ENCODE results near the gene ARRDC3. TPM values are rescaled to one million over a fixed set of nuclear protein-coding genes. Genes with fewer than 3 reads are reported as not detected.

The ARRDC3 gene
- total and polyA plus RNA-seq, 10 of the 15 experiments (the other 5 are each of a cell fraction or from before 2014, with no cell fraction given): 2.3 to 14.0 (median 8.6) TPM

GRCh38 chr5:91361055-91361701 is 21.9 kb downstream of the ARRDC3 start (continued):
- TF ChIP-seq POLR2AphosphoS5 (IDR thresholded peaks at IDR 0.05; ENCODE audit: low read length) (no peak), RAD51 (IDR thresholded peaks at IDR 0.05) (no peak), ZNF622 (IDR thresholded peaks at IDR 0.05) (no peak), SIN3A (IDR thresholded peaks at IDR 0.05; ENCODE audit: low read depth, low read length) (no peak), ZNF274 (IDR thresholded peaks at IDR 0.05; ENCODE audit: insufficient read depth, insufficient read length) (no peak), MLLT1 (IDR thresholded peaks at IDR 0.05) (peak; percentile 70), ZNF217 (IDR thresholded peaks at IDR 0.05) (peak; percentile 70; the same call in 1 of the 2 replicates), CREB1 (IDR thresholded peaks at IDR 0.05; ENCODE audit: low read depth) (no peak; the same call in 1 of the 2 replicates), SUPT20H (IDR thresholded peaks at IDR 0.05; ENCODE audit: borderline replicate concordance, control insufficient read depth, low read depth, low read length) (no peak), NFIC (IDR thresholded peaks at IDR 0.05; ENCODE audit: low read depth, low read length) (peak; percentile 94), MXI1 (IDR thresholded peaks at IDR 0.05; ENCODE audit: low read depth, low read length) (no peak), RCOR1 (conservative IDR thresholded peaks at IDR 0.05; ENCODE audit: low read depth, low read length) (no peak), MEF2A (IDR thresholded peaks at IDR 0.05; ENCODE audit: insufficient read depth, low read depth, low read length) (peak; percentile 91), JUNB (IDR thresholded peaks at IDR 0.05) (peak; percentile 79)
- TF ChIP-seq, protein P1, sequence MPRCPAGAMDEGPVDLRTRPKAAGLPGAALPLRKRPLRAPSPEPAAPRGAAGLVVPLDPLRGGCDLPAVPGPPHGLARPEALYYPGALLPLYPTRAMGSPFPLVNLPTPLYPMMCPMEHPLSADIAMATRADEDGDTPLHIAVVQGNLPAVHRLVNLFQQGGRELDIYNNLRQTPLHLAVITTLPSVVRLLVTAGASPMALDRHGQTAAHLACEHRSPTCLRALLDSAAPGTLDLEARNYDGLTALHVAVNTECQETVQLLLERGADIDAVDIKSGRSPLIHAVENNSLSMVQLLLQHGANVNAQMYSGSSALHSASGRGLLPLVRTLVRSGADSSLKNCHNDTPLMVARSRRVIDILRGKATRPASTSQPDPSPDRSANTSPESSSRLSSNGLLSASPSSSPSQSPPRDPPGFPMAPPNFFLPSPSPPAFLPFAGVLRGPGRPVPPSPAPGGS (IDR thresholded peaks at IDR 0.05; ENCODE audit: borderline replicate concordance, insufficient read depth, low read depth, low read length, poor library complexity, severe bottlenecking): no peak
- TF ChIP-seq, protein P2, sequence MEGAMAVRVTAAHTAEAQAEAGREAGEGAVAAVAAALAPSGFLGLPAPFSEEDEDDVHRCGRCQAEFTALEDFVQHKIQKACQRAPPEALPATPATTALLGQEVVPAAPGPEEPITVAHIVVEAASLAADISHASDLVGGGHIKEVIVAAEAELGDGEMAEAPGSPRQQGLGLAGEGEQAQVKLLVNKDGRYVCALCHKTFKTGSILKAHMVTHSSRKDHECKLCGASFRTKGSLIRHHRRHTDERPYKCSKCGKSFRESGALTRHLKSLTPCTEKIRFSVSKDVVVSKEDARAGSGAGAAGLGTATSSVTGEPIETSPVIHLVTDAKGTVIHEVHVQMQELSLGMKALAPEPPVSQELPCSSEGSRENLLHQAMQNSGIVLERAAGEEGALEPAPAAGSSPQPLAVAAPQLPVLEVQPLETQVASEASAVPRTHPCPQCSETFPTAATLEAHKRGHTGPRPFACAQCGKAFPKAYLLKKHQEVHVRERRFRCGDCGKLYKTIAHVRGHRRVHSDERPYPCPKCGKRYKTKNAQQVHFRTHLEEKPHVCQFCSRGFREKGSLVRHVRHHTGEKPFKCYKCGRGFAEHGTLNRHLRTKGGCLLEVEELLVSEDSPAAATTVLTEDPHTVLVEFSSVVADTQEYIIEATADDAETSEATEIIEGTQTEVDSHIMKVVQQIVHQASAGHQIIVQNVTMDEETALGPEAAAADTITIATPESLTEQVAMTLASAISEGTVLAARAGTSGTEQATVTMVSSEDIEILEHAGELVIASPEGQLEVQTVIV (IDR thresholded peaks at IDR 0.05; ENCODE audit: borderline replicate concordance, partially characterized antibody): no peak
- TF ChIP-seq, protein P3, sequence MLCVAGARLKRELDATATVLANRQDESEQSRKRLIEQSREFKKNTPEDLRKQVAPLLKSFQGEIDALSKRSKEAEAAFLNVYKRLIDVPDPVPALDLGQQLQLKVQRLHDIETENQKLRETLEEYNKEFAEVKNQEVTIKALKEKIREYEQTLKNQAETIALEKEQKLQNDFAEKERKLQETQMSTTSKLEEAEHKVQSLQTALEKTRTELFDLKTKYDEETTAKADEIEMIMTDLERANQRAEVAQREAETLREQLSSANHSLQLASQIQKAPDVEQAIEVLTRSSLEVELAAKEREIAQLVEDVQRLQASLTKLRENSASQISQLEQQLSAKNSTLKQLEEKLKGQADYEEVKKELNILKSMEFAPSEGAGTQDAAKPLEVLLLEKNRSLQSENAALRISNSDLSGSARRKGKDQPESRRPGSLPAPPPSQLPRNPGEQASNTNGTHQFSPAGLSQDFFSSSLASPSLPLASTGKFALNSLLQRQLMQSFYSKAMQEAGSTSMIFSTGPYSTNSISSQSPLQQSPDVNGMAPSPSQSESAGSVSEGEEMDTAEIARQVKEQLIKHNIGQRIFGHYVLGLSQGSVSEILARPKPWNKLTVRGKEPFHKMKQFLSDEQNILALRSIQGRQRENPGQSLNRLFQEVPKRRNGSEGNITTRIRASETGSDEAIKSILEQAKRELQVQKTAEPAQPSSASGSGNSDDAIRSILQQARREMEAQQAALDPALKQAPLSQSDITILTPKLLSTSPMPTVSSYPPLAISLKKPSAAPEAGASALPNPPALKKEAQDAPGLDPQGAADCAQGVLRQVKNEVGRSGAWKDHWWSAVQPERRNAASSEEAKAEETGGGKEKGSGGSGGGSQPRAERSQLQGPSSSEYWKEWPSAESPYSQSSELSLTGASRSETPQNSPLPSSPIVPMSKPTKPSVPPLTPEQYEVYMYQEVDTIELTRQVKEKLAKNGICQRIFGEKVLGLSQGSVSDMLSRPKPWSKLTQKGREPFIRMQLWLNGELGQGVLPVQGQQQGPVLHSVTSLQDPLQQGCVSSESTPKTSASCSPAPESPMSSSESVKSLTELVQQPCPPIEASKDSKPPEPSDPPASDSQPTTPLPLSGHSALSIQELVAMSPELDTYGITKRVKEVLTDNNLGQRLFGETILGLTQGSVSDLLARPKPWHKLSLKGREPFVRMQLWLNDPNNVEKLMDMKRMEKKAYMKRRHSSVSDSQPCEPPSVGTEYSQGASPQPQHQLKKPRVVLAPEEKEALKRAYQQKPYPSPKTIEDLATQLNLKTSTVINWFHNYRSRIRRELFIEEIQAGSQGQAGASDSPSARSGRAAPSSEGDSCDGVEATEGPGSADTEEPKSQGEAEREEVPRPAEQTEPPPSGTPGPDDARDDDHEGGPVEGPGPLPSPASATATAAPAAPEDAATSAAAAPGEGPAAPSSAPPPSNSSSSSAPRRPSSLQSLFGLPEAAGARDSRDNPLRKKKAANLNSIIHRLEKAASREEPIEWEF (IDR thresholded peaks at IDR 0.05; ENCODE audit: insufficient replicate concordance, low read depth, low read length): no peak
- TF ChIP-seq, protein P4, sequence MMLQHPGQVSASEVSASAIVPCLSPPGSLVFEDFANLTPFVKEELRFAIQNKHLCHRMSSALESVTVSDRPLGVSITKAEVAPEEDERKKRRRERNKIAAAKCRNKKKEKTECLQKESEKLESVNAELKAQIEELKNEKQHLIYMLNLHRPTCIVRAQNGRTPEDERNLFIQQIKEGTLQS (IDR thresholded peaks at IDR 0.05; ENCODE audit: borderline replicate concordance, extremely low read depth, low read depth, low read length): no peak
